Suppressor macrophage treated with lipopolysaccharide for 4 hours (primary cell): ENCODE results near the gene PSMD1.
"Not testable (repeated sequence)": the region's sequence is repeated elsewhere in the genome, so short reads cannot be mapped to it uniquely, and the experiment has no call there.

Source experiments
- DNase-seq: peaks from one replicate; pipeline ENCODE4 v3.0.0-alpha.2; 2020

PSMD1 gene

GRCh38 chr2:231161877-231162329 is 105.2 kb downstream of the PSMD1 start:
- peak; percentile 88 for DNase-seq

- no peak for DNase-seq
Measured at GRCh38 chr2:231163011-231163410, 106.3 kb downstream of the PSMD1 start.

- DNase-seq, result peak; percentile 70
Measured at GRCh38 chr2:231163414-231164095, 106.9 kb downstream of the PSMD1 start.

GRCh38 chr2:231167745-231168459 is 111.2 kb downstream of the PSMD1 start:
- DNase-seq, result peak; percentile 71

GRCh38 chr2:231168460-231169139 is 111.9 kb downstream of the PSMD1 start:
- DNase-seq, result peak; percentile 61

GRCh38 chr2:231169488-231169887 is 112.8 kb downstream of the PSMD1 start:
- DNase-seq, result no peak

GRCh38 chr2:231170055-231170454 is 113.4 kb downstream of the PSMD1 start:
- DNase-seq, result no peak

- DNase-seq, result peak; percentile 75
Measured at GRCh38 chr2:231172025-231172424, 115.4 kb downstream of the PSMD1 start.

GRCh38 chr2:231174211-231174651 is 117.6 kb downstream of the PSMD1 start:
- DNase-seq, result peak; percentile 44

- no peak for DNase-seq
Measured at GRCh38 chr2:231176066-231176465, 119.4 kb downstream of the PSMD1 start.

GRCh38 chr2:231177156-231178025 is 120.7 kb downstream of the PSMD1 start:
- peak; percentile 49 for DNase-seq

GRCh38 chr2:231178805-231179204 is 122.1 kb downstream of the PSMD1 start:
- not testable (repeated sequence) for DNase-seq

GRCh38 chr2:231181860-231182512 is 125.3 kb downstream of the PSMD1 start:
- peak; percentile 95 for DNase-seq

- peak; percentile 39 for DNase-seq
Measured at GRCh38 chr2:231182513-231182899, 125.8 kb downstream of the PSMD1 start.

- no peak for DNase-seq
Measured at GRCh38 chr2:231183851-231184250, 127.2 kb downstream of the PSMD1 start.

GRCh38 chr2:231184319-231184718 is 127.7 kb downstream of the PSMD1 start:
- DNase-seq, result no peak

- no peak for DNase-seq
Measured at GRCh38 chr2:231185050-231185725, 128.5 kb downstream of the PSMD1 start.

GRCh38 chr2:231185886-231186285 is 129.2 kb downstream of the PSMD1 start:
- DNase-seq, result no peak

GRCh38 chr2:231186325-231186724 is 129.7 kb downstream of the PSMD1 start:
- DNase-seq, result no peak

- no peak for DNase-seq
Measured at GRCh38 chr2:231187736-231188505, 131.3 kb downstream of the PSMD1 start.
